AG10803 (cell line): ENCODE measurements around the gene STAM2.

Source experiments
- DNase-seq: peaks from one replicate; pipeline ENCODE4 v3.0.0; 2010; ENCODE audit warnings: low read depth
- H3K4me3 ChIP-seq: 2 replicates; pipeline ENCODE4 v1.5.1; 2011; ENCODE audit warnings: mild to moderate bottlenecking, low read length, control low read depth
- CTCF ChIP-seq: conservative IDR thresholded peaks from 2 replicates; pipeline ENCODE4 v1.5.1; 2011; ENCODE audit warnings: mild to moderate bottlenecking, low read length, control low read depth, inconsistent platforms

The STAM2 gene

GRCh38 chr2:152068226-152068625 is 107.3 kb downstream of the STAM2 start:
- no peak overlapping the region for H3K4me3 ChIP-seq
- TF ChIP-seq CTCF = no peak
- no peak for DNase-seq

GRCh38 chr2:152067823-152068222 is 107.7 kb downstream of the STAM2 start:
- DNase-seq = no peak
- TF ChIP-seq CTCF = no peak
- no peak overlapping the region for H3K4me3 ChIP-seq
